ENCODE results near the gene AEBP2.
"Not testable (repeated sequence)": the region's sequence is repeated elsewhere in the genome, so short reads cannot be mapped to it uniquely, and the experiment has no call there.

Gene AEBP2

GRCh38 chr12:19456176-19456575 is 16.9 kb downstream of the AEBP2 start:
- no peak for DNase-seq

- no peak for DNase-seq
Measured at GRCh38 chr12:19457561-19457960, 18.3 kb downstream of the AEBP2 start.

GRCh38 chr12:19458733-19459132 is 19.4 kb downstream of the AEBP2 start:
- no peak for DNase-seq

- DNase-seq, result no peak
Measured at GRCh38 chr12:19461999-19462398, 22.7 kb downstream of the AEBP2 start.

- no peak for DNase-seq
Measured at GRCh38 chr12:19462406-19462805, 23.1 kb downstream of the AEBP2 start.

- DNase-seq, result no peak
Measured at GRCh38 chr12:19464192-19464580, 24.9 kb downstream of the AEBP2 start.

GRCh38 chr12:19465711-19466110 is 26.4 kb downstream of the AEBP2 start:
- DNase-seq, result no peak

- DNase-seq, result no peak
Measured at GRCh38 chr12:19474147-19474546, 34.9 kb downstream of the AEBP2 start.

- DNase-seq, result not testable (repeated sequence)
Measured at GRCh38 chr12:19475884-19476505, 36.7 kb downstream of the AEBP2 start.

- DNase-seq, result no peak
Measured at GRCh38 chr12:19477071-19477470, 37.8 kb downstream of the AEBP2 start.

- DNase-seq, result no peak
Measured at GRCh38 chr12:19480459-19480858, 41.2 kb downstream of the AEBP2 start.

- DNase-seq, result no peak
Measured at GRCh38 chr12:19482036-19482435, 42.7 kb downstream of the AEBP2 start.

- DNase-seq, result no peak
Measured at GRCh38 chr12:19482551-19483109, 43.3 kb downstream of the AEBP2 start.

- no peak for DNase-seq
Measured at GRCh38 chr12:19483727-19484126, 44.4 kb downstream of the AEBP2 start.

- DNase-seq, result no peak
Measured at GRCh38 chr12:19484738-19485137, 45.4 kb downstream of the AEBP2 start.

- DNase-seq, result no peak
Measured at GRCh38 chr12:19485240-19485639, 45.9 kb downstream of the AEBP2 start.

- DNase-seq, result no peak
Measured at GRCh38 chr12:19489168-19489567, 49.9 kb downstream of the AEBP2 start.

GRCh38 chr12:19490908-19491307 is 51.6 kb downstream of the AEBP2 start:
- DNase-seq, result no peak

GRCh38 chr12:19491863-19492262 is 52.6 kb downstream of the AEBP2 start:
- no peak for DNase-seq

- DNase-seq, result no peak
Measured at GRCh38 chr12:19496219-19496878, 57.1 kb downstream of the AEBP2 start.

GRCh38 chr12:19498099-19498498 is 58.8 kb downstream of the AEBP2 start:
- DNase-seq, result no peak

- no peak for DNase-seq
Measured at GRCh38 chr12:19499030-19499429, 59.7 kb downstream of the AEBP2 start.

GRCh38 chr12:19506497-19506896 is 67.2 kb downstream of the AEBP2 start:
- DNase-seq, result no peak

GRCh38 chr12:19507823-19508222 is 68.5 kb downstream of the AEBP2 start:
- DNase-seq, result no peak

GRCh38 chr12:19510461-19510860 is 71.2 kb downstream of the AEBP2 start:
- DNase-seq, result no peak

Measured in NCI-H524 treated with DMSO at 0.1 percent for 48 hours (cell line).